HepG2 (cell line): ENCODE measurements around the gene NDUFS7. TPM values are rescaled to one million over a fixed set of nuclear protein-coding genes. Genes with fewer than 3 reads are reported as not detected.

Experiments
- KLF12 ChIP-seq: sonication (generic); formaldehyde crosslinking; IDR thresholded peaks from 2 replicates; pipeline ENCODE4 v1.4.0; 2020; ENCODE audit warnings: missing genetic modification reagents, borderline replicate concordance
- MED1 ChIP-seq: sonication (generic); formaldehyde crosslinking; IDR thresholded peaks from 2 replicates; pipeline ENCODE4 v1.4.0; 2020; ENCODE audit warnings: missing genetic modification reagents
- MXD4 ChIP-seq: IDR thresholded peaks from 2 replicates; pipeline ENCODE4 v1.6.1; 2016; ENCODE audit warnings: mild to moderate bottlenecking, missing biosample characterization, missing genetic modification reagents
- NBN ChIP-seq: fragments of 450-650 bp; conservative IDR thresholded peaks from 2 replicates; pipeline ENCODE4 v1.6.1; 2017
- NFYB ChIP-seq: sonication (generic); formaldehyde crosslinking; IDR thresholded peaks from 2 replicates; pipeline ENCODE4 v1.4.0; 2020; ENCODE audit warnings: missing genetic modification reagents
- PAWR ChIP-seq: sonication (generic); formaldehyde crosslinking; IDR thresholded peaks from 2 replicates; pipeline ENCODE4 v1.4.0; 2020; ENCODE audit warnings: missing genetic modification reagents, mild to moderate bottlenecking, borderline replicate concordance
- PPARG ChIP-seq: conservative IDR thresholded peaks from 2 replicates; pipeline ENCODE4 v1.6.1; 2016; ENCODE audit warnings: missing biosample characterization, missing genetic modification reagents
- SAFB2 ChIP-seq: sonication (generic); formaldehyde crosslinking; IDR thresholded peaks from 2 replicates; pipeline ENCODE4 v1.5.1; 2020; ENCODE audit warnings: missing genetic modification reagents, low read depth, mild to moderate bottlenecking, borderline replicate concordance
- SP2 ChIP-seq: sonication (generic); formaldehyde crosslinking; IDR thresholded peaks from 2 replicates; pipeline ENCODE4 v1.5.1; 2020; ENCODE audit warnings: mild to moderate bottlenecking, missing genetic modification reagents
- SRSF1 ChIP-seq: fragments of 200-400 bp; formaldehyde crosslinking; optimal IDR thresholded peaks from 2 replicates; pipeline ENCODE3; 2017; ENCODE audit warnings: mild to moderate bottlenecking, low read depth, low read length, moderate library complexity
- YEATS4 ChIP-seq: sonication (generic); formaldehyde crosslinking; IDR thresholded peaks from 2 replicates; pipeline ENCODE4 v1.4.0; 2020; ENCODE audit warnings: missing genetic modification reagents, borderline replicate concordance
- ZBTB7B ChIP-seq: sonication (generic); formaldehyde crosslinking; IDR thresholded peaks from 2 replicates; pipeline ENCODE4 v1.4.0; 2020; ENCODE audit warnings: missing genetic modification reagents
- ZFP82 ChIP-seq: sonication (generic); formaldehyde crosslinking; IDR thresholded peaks from 2 replicates; pipeline ENCODE4 v1.5.1; 2020; ENCODE audit warnings: mild to moderate bottlenecking, missing genetic modification reagents, borderline replicate concordance
- ZKSCAN5 ChIP-seq: sonication (generic); formaldehyde crosslinking; IDR thresholded peaks from 2 replicates; pipeline ENCODE4 v1.5.1; 2020; ENCODE audit warnings: mild to moderate bottlenecking, missing genetic modification reagents
- ZNF446 ChIP-seq: sonication (generic); formaldehyde crosslinking; IDR thresholded peaks from 2 replicates; pipeline ENCODE4 v1.5.0; 2020; ENCODE audit warnings: mild to moderate bottlenecking, missing genetic modification reagents
- ZNF782 ChIP-seq: sonication (generic); formaldehyde crosslinking; IDR thresholded peaks from 2 replicates; pipeline ENCODE4 v1.4.0; 2020; ENCODE audit warnings: missing genetic modification reagents, mild to moderate bottlenecking, borderline replicate concordance
- ZNF788 ChIP-seq: sonication (generic); formaldehyde crosslinking; IDR thresholded peaks from 2 replicates; pipeline ENCODE4 v1.5.0; 2020; ENCODE audit warnings: mild to moderate bottlenecking, missing genetic modification reagents, borderline replicate concordance
- polyA plus RNA-seq, 8 experiments: library from polyadenylated mRNA; depleted of rRNA in 3 of 8; stranded (reverse) in 7 of 8; unstranded in 1 of 8; fragments of >200 nt; fragmentation: Illumina TruSeq in 4 of 8; extraction: Trizol in 4 of 8; gene quantifications; 2 replicates each; pipeline versions ENCODE4 v1.2.1 to v1.2.3, GENCODE V29; 2011 to 2016; ENCODE audit warnings: low read depth in 4 of 8, missing spikeins in 1 of 8, mixed read lengths in 1 of 8; ENCODE audit not compliant: insufficient read depth in 1 of 8
- total RNA-seq, 5 experiments: library from RNA; depleted of rRNA; stranded (reverse); fragments of >200 nt; fragmentation: Illumina TruSeq; extraction: Trizol; gene quantifications; 2 replicates each; pipeline ENCODE4 v1.2.3, GENCODE V29; 2016; ENCODE audit warnings: low read depth in 1 of 5
- TF ChIP-seq, protein P1 (sequence below): sonication (generic); formaldehyde crosslinking; IDR thresholded peaks from 2 replicates; pipeline ENCODE4 v1.4.0; 2020; ENCODE audit warnings: missing genetic modification reagents
- TF ChIP-seq, protein P2 (sequence below): sonication (generic); formaldehyde crosslinking; IDR thresholded peaks from 2 replicates; pipeline ENCODE4 v1.5.0; 2020; ENCODE audit warnings: missing genetic modification reagents
- TF ChIP-seq, protein P3 (sequence below): IDR thresholded peaks from 2 replicates; pipeline ENCODE4 v1.6.1; 2018; ENCODE audit warnings: missing genetic modification reagents, mild to moderate bottlenecking, missing compliant biosample characterization
- TF ChIP-seq, protein P4 (sequence below): sonication (generic); formaldehyde crosslinking; conservative IDR thresholded peaks from 2 replicates; pipeline ENCODE4 v1.8.0; 2022; ENCODE audit warnings: mild to moderate bottlenecking, moderate library complexity, missing genetic modification reagents
- TF ChIP-seq, protein P5 (sequence below): sonication (generic); formaldehyde crosslinking; IDR thresholded peaks from 2 replicates; pipeline ENCODE4 v1.4.0; 2020; ENCODE audit warnings: missing genetic modification reagents

Gene NDUFS7
- total and polyA plus RNA-seq, 2 of the 13 experiments (the other 11 are each of a cell fraction or from before 2014, with no cell fraction given), result 34.3 to 66.9 TPM

DNA sequence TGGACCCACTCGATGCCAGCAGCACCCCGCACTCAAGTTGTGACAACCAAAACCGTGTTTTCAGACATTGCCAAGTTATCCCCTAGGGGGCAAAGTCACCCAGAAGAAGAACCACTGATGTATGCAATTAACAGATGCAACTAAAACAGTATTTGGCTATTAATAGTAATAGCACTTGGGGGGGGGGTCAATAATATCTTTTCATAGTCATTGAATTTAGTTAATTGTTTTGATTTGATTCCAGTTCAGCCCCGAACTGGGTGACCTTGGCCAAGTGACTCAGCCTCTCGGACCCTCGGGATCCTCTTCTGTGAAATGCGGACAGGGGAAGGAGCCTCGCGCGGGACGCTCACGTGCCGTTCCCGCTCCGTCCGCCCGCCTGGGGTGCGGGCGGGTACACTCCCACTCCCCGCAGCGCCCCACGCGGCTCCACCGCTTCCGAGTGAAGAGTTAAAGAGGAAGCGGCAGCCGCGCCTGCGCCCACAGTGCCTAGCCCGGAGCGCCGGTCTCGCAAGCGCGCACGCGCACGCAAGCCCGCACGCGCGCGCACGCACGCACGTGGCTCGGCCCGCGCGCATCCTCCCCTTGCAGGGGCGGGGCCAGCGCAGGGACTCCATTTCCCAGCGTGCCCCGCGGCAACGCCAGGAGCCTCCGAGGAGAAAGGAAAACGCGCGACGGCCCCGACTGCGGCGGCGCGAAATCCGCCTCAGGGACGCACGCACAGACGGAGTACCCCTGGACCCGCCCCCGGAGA is 23.2 kb downstream of the NDUFS7 start (continued):
- TF ChIP-seq, protein P1, sequence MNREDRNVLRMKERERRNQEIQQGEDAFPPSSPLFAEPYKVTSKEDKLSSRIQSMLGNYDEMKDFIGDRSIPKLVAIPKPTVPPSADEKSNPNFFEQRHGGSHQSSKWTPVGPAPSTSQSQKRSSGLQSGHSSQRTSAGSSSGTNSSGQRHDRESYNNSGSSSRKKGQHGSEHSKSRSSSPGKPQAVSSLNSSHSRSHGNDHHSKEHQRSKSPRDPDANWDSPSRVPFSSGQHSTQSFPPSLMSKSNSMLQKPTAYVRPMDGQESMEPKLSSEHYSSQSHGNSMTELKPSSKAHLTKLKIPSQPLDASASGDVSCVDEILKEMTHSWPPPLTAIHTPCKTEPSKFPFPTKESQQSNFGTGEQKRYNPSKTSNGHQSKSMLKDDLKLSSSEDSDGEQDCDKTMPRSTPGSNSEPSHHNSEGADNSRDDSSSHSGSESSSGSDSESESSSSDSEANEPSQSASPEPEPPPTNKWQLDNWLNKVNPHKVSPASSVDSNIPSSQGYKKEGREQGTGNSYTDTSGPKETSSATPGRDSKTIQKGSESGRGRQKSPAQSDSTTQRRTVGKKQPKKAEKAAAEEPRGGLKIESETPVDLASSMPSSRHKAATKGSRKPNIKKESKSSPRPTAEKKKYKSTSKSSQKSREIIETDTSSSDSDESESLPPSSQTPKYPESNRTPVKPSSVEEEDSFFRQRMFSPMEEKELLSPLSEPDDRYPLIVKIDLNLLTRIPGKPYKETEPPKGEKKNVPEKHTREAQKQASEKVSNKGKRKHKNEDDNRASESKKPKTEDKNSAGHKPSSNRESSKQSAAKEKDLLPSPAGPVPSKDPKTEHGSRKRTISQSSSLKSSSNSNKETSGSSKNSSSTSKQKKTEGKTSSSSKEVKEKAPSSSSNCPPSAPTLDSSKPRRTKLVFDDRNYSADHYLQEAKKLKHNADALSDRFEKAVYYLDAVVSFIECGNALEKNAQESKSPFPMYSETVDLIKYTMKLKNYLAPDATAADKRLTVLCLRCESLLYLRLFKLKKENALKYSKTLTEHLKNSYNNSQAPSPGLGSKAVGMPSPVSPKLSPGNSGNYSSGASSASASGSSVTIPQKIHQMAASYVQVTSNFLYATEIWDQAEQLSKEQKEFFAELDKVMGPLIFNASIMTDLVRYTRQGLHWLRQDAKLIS (CRISPR knock-in tag), result no peak
- TF ChIP-seq ZNF446 (CRISPR knock-in tag), result no peak
- peak; percentile 64; the same call in 1 of the 2 replicates for TF ChIP-seq ZBTB7B (CRISPR knock-in tag)
- TF ChIP-seq, protein P2, sequence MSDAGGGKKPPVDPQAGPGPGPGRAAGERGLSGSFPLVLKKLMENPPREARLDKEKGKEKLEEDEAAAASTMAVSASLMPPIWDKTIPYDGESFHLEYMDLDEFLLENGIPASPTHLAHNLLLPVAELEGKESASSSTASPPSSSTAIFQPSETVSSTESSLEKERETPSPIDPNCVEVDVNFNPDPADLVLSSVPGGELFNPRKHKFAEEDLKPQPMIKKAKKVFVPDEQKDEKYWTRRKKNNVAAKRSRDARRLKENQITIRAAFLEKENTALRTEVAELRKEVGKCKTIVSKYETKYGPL (CRISPR knock-in tag), result no peak
- TF ChIP-seq, protein P3, sequence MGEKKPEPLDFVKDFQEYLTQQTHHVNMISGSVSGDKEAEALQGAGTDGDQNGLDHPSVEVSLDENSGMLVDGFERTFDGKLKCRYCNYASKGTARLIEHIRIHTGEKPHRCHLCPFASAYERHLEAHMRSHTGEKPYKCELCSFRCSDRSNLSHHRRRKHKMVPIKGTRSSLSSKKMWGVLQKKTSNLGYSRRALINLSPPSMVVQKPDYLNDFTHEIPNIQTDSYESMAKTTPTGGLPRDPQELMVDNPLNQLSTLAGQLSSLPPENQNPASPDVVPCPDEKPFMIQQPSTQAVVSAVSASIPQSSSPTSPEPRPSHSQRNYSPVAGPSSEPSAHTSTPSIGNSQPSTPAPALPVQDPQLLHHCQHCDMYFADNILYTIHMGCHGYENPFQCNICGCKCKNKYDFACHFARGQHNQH (CRISPR knock-in tag), result peak; percentile 44; the same call in 1 of the 2 replicates
- TF ChIP-seq YEATS4 (CRISPR knock-in tag), result peak; percentile 50; the same call in 1 of the 2 replicates
- TF ChIP-seq, protein P4, sequence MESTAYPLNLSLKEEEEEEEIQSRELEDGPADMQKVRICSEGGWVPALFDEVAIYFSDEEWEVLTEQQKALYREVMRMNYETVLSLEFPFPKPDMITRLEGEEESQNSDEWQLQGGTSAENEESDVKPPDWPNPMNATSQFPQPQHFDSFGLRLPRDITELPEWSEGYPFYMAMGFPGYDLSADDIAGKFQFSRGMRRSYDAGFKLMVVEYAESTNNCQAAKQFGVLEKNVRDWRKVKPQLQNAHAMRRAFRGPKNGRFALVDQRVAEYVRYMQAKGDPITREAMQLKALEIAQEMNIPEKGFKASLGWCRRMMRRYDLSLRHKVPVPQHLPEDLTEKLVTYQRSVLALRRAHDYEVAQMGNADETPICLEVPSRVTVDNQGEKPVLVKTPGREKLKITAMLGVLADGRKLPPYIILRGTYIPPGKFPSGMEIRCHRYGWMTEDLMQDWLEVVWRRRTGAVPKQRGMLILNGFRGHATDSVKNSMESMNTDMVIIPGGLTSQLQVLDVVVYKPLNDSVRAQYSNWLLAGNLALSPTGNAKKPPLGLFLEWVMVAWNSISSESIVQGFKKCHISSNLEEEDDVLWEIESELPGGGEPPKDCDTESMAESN, result peak; percentile 79
- 0 out of 2 replicates have a peak, but pooled peaks have one; percentile 43 for TF ChIP-seq PPARG
- TF ChIP-seq KLF12 (CRISPR knock-in tag), result peak; percentile 70; the same call in 1 of the 2 replicates
- peak; percentile 49 for TF ChIP-seq MED1 (CRISPR knock-in tag)
- no peak for TF ChIP-seq ZKSCAN5 (CRISPR knock-in tag)
- no peak for TF ChIP-seq ZNF782
- TF ChIP-seq ZNF788 (CRISPR knock-in tag), result peak; percentile 73; the same call in 1 of the 2 replicates
- TF ChIP-seq SP2 (CRISPR knock-in tag), result peak; percentile 78
- TF ChIP-seq, protein P5, sequence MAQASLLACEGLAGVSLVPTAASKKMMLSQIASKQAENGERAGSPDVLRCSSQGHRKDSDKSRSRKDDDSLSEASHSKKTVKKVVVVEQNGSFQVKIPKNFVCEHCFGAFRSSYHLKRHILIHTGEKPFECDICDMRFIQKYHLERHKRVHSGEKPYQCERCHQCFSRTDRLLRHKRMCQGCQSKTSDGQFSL (CRISPR knock-in tag), result 0 out of 2 replicates have a peak, but pooled peaks have one; percentile 22
- no peak for TF ChIP-seq NBN
- TF ChIP-seq NFYB (CRISPR knock-in tag), result peak; percentile 74
- TF ChIP-seq PAWR (CRISPR knock-in tag), result no peak
- no peak for TF ChIP-seq ZFP82
- peak; percentile 39 for TF ChIP-seq SRSF1
- peak; percentile 58; the same call in 1 of the 2 replicates for TF ChIP-seq MXD4 (CRISPR knock-in tag)
- peak; percentile 48; the same call in 1 of the 2 replicates for TF ChIP-seq SAFB2 (CRISPR knock-in tag)
